Tibial nerve (tissue), 4 donors: ENCODE results near the gene GBE1. TPM values are rescaled to one million over a fixed set of nuclear protein-coding genes. Genes with fewer than 3 reads are reported as not detected.

Experiments used
- DNase-seq, 2 donors: peaks; one replicate each; pipeline ENCODE4 v3.0.0-alpha.2; 2019; ENCODE audit warnings: low spot score in 2 of 2
- H3K27ac ChIP-seq, 4 donors: fragments of 200-600 bp; sonication (generic) in 3 of 4; one replicate each; pipeline ENCODE4 v1.5.1; 2017 to 2019; ENCODE audit warnings: mild to moderate bottlenecking in 1 of 4
- H3K27me3 ChIP-seq, 2 donors: fragments of 200-600 bp; sonication (generic) in 1 of 2; one replicate each; pipeline versions ENCODE4 v1.5.1 to v1.6.0; 2017 to 2019
- H3K36me3 ChIP-seq, 3 donors: fragments of 200-600 bp; sonication (generic); one replicate each; pipeline ENCODE4 v1.5.1; 2018 to 2019
- H3K4me1 ChIP-seq, 4 donors: fragments of 200-600 bp; sonication (generic) in 3 of 4; one replicate each; pipeline ENCODE4 v1.5.1; 2017 to 2019
- H3K4me3 ChIP-seq, 4 donors: fragments of 200-600 bp; sonication (generic) in 3 of 4; one replicate each; pipeline ENCODE4 v1.5.1; 2017 to 2019; ENCODE audit warnings: mild to moderate bottlenecking in 1 of 4, moderate library complexity in 1 of 4
- H3K9me3 ChIP-seq, 4 donors: fragments of 200-600 bp; sonication (generic) in 3 of 4; one replicate each; pipeline ENCODE4 v1.5.1; 2017 to 2019
- CTCF ChIP-seq, 5 experiments: fragments of 200-600 bp in 3 of 5; fragments of 450-650 bp in 2 of 5; sonication (generic) in 3 of 5; IDR thresholded peaks; one replicate each; pipeline ENCODE4 v1.5.1; 2016 to 2019; ENCODE audit warnings: antibody characterized with exemption in 5 of 5, mild to moderate bottlenecking in 3 of 5, moderate library complexity in 2 of 5
- EP300 ChIP-seq, 2 donors: sonication (generic); formaldehyde crosslinking; IDR thresholded peaks; one replicate each; pipeline ENCODE4 v1.6.1; 2017; ENCODE audit warnings: antibody characterized with exemption in 2 of 2, mild to moderate bottlenecking in 1 of 2
- POLR2A ChIP-seq, 2 donors: fragments of 450-650 bp; IDR thresholded peaks; one replicate each; pipeline ENCODE4 v1.6.1; 2017; ENCODE audit warnings: antibody characterized with exemption in 2 of 2, mild to moderate bottlenecking in 2 of 2, moderate library complexity in 2 of 2
- WGBS, 2 donors: methylation state at CpG; one replicate each; pipeline ENCODE4 v1.1.5; 2018; 5-methylcytosine and 5-hydroxymethylcytosine counted together
- total RNA-seq, 4 donors: library from RNA; depleted of rRNA; stranded (reverse); fragments of >200 nt; gene quantifications; one replicate each; pipeline ENCODE4 v1.1.0, GENCODE V29; 2016

Gene GBE1
- total RNA-seq, 4 donors from 2014 or later, result 25.8 to 34.5 (median 31.3) TPM

DNA sequence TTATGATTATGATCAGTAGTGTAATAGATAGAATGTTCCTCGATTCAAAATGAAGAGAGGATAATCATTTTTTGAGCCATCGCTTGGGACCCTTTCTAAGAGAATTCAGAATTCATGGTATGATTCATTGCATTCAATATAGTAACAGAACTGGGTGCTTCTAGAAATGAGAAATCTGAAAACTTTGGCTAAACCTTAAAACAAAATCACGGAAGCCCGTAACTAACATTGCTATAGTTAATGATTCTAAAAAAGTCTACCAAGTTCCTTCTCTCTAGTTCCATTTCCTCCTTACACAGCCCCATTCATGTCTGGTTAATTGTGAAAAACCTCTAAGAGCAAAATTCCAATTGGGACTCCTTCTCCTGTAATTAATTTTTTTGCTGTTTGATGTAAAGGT, 217.1 kb downstream of the GBE1 start:
- TF ChIP-seq POLR2A (IDR thresholded peaks at IDR 0.05), result no peak
- no peak for TF ChIP-seq EP300 (IDR thresholded peaks at IDR 0.05)
- TF ChIP-seq CTCF (IDR thresholded peaks at IDR 0.05), result no peak

DNA sequence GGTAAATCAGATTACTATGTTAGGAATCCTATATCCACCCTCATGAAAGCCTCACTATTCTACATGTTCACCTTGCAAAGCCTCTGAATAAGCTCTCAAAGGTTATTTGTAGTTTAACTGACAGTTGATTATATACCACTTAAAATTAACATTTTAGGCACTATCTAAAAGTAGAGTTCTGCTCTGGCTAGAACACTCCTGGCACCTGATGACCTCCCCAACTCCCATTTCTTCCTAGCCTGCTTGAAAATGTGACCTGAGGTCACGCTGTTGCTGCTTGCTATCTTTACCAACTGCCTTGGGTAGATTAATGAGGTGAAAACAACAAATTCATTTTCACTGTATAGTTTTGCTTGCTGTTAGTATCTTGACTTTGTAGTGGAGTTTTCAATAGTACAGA, 220.7 kb downstream of the GBE1 start:
- Histone ChIP-seq H3K4me1 (no peaks in the 10 kb centered on the region), H3K4me3 (no peak overlapping the region), H3K36me3 (no peaks in the 10 kb centered on the region), H3K27me3 (no peaks in the 10 kb centered on the region), H3K9me3 (no peaks in the 10 kb centered on the region), H3K27ac (no peak overlapping the region)
- 88 to 97% methylated on average over 1 of the region's 1 CpG for WGBS, 2 donors
- no peak for TF ChIP-seq EP300 (IDR thresholded peaks at IDR 0.05)
- no peak for TF ChIP-seq CTCF (IDR thresholded peaks at IDR 0.05)
- no peak for TF ChIP-seq POLR2A (IDR thresholded peaks at IDR 0.05)
- DNase-seq, result no peak

More for the DNA sequence above, 217.1 kb downstream of the GBE1 start:
- Histone ChIP-seq H3K27me3 (no peaks in the 10 kb centered on the region), H3K36me3 (peaks cover 0 to 7% (median 0%) of the 10 kb centered on the region in 3 donors), H3K9me3 (peaks cover 0 to 7% (median 0%) of the 10 kb centered on the region in 4 donors), H3K4me1 (no peaks in the 10 kb centered on the region), H3K27ac (no peak overlapping the region), H3K4me3 (no peak overlapping the region)
- WGBS, 2 donors, result 84 to 96% methylated on average over 4 of the region's 4 CpGs
- DNase-seq, result no peak

GRCh38 chr3:81531846-81532245, 229.6 kb downstream of the GBE1 start:
- no peak for TF ChIP-seq EP300 (IDR thresholded peaks at IDR 0.05)
- no peak for TF ChIP-seq POLR2A (IDR thresholded peaks at IDR 0.05)
- no peak for TF ChIP-seq CTCF (IDR thresholded peaks at IDR 0.05)
- Histone ChIP-seq H3K4me1 (no peaks in the 10 kb centered on the region), H3K27ac (no peak overlapping the region), H3K36me3 (peaks cover 0 to 73% (median 0%) of the 10 kb centered on the region in 3 donors), H3K4me3 (no peak overlapping the region), H3K27me3 (no peaks in the 10 kb centered on the region), H3K9me3 (peaks cover 0 to 3% (median 0%) of the 10 kb centered on the region in 4 donors)
- WGBS, 2 donors, result 84 to 100% methylated on average over 1 of the region's 1 CpG
- no peak for DNase-seq

DNA sequence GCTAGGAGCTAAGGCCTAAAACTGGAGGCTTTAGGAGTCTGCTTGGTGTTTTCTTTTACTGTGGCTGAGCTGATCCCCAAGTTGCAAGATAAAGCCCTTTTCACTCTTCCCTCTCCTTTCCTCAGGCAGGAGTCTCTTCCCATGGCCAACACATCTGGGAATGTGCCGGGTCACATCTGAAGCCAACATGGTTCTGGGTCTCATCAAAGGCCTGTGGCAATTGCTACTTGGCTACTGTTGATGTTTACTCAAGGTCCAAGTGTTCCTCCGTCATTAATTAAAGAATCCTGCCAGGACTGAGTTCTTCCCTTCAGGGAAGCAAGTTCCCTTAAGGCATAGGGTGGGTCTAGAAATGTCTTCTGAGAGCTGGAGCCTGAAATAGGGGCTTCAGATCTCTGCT, 230.2 kb downstream of the GBE1 start:
- TF ChIP-seq CTCF (IDR thresholded peaks at IDR 0.05), result no peak
- WGBS, 2 donors, result 96 to 100% methylated on average over 2 of the region's 2 CpGs
- DNase-seq, result no peak
- Histone ChIP-seq H3K27me3 (no peaks in the 10 kb centered on the region), H3K27ac (no peak overlapping the region), H3K4me1 (no peaks in the 10 kb centered on the region), H3K4me3 (no peak overlapping the region), H3K9me3 (peaks cover 0 to 3% (median 0%) of the 10 kb centered on the region in 4 donors), H3K36me3 (peaks cover 0 to 73% (median 0%) of the 10 kb centered on the region in 3 donors)

DNA sequence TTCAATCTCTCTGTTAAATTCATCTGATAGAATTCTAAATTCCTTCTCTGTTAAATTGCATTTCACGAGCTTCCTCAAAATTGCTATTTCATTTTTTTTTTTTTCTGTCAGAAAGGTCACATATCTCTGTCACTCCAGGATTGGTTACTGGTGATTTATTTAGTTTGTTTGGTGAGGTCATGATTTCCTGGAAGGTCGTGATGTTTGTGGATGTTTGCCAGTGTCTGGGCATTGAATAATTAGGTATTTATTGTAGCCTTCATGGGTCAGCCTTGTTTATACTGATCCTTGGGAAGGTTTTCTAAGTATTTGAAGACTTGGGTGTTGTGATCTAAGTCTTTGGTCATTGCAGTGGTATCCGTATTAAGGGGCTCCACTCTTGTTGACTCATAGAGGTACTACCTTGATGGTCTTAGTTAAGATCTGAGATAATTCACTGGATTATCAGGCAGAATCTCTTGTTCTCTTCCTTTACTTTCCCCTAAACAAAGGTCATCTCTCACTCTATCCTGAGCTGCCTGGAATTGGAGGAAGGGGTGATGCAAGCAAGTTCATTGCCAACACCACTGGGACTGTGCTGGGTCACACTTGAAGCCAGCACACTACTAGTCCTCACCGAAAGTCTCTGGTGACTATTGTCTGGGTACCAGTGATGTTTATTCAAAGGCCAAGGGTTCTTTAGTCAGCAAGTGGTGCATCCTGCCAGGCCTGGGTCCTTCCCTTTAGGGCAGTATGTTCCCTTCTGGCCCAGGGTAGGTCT, 231.1 kb downstream of the GBE1 start:
- peaks cover 0 to 72% (median 0%) of the 10 kb centered on the region in 3 donors for H3K36me3 ChIP-seq
- H3K27ac ChIP-seq, result no peak overlapping the region
- DNase-seq, result no peak
- TF ChIP-seq EP300 (IDR thresholded peaks at IDR 0.05) (no peak), CTCF (IDR thresholded peaks at IDR 0.05) (no peak), POLR2A (IDR thresholded peaks at IDR 0.05) (no peak)
- peaks cover 0 to 3% (median 0%) of the 10 kb centered on the region in 4 donors for H3K9me3 ChIP-seq
- H3K4me1 ChIP-seq, result no peaks in the 10 kb centered on the region
- no peaks in the 10 kb centered on the region for H3K27me3 ChIP-seq
- no peak overlapping the region for H3K4me3 ChIP-seq
- 77 to 80% methylated on average over 4 of the region's 4 CpGs for WGBS, 2 donors
